GM23338 (cell line): ENCODE measurements around the gene CTXN1. TPM values are rescaled to one million over a fixed set of nuclear protein-coding genes. Genes with fewer than 3 reads are reported as not detected.
A peak's percentile ranks its signal among the peaks of the same experiment; 100 is the strongest.

Source experiments
- ATAC-seq: fragments of 200-7000 bp; cut with Tn5 transposase; 3 replicates; pipeline ENCODE4 v1.9.1; 2020
- DNase-seq: peaks from one replicate; pipeline ENCODE4 v3.0.0-alpha.2; 2015; ENCODE audit warnings: low spot score
- H2AFZ ChIP-seq: fragments of 200-600 bp; sonication (generic); 2 replicates; pipeline ENCODE4 v1.8.0; 2016; ENCODE audit warnings: antibody characterized with exemption, mild to moderate bottlenecking, moderate library complexity
- H3F3A ChIP-seq: fragments of 200-600 bp; sonication (generic); replicated peaks from 2 replicates; pipeline ENCODE4 v1.8.0; 2017; ENCODE audit warnings: antibody characterized with exemption, mixed run types, low read depth
- H3K27ac ChIP-seq: fragments of 200-600 bp; sonication (generic); 2 replicates; pipeline ENCODE4 v1.6.1; 2016; ENCODE audit warnings: low read depth
- H3K27me3 ChIP-seq: fragments of 200-600 bp; sonication (generic); 2 replicates; pipeline ENCODE4 v1.8.0; 2016; ENCODE audit warnings: mild to moderate bottlenecking, mixed run types, moderate library complexity; ENCODE audit not compliant: insufficient read depth
- H3K36me3 ChIP-seq: fragments of 200-600 bp; sonication (generic); 2 replicates; pipeline ENCODE4 v1.8.0; 2016; ENCODE audit warnings: mild to moderate bottlenecking; ENCODE audit not compliant: insufficient read depth
- H3K4me1 ChIP-seq: fragments of 200-600 bp; sonication (generic); 2 replicates; pipeline ENCODE4 v1.8.0; 2016; ENCODE audit warnings: mild to moderate bottlenecking, moderate library complexity; ENCODE audit not compliant: insufficient read depth
- H3K4me2 ChIP-seq: fragments of 200-600 bp; sonication (generic); 2 replicates; pipeline ENCODE4 v1.7.1; 2017; ENCODE audit warnings: mixed run types
- H3K4me3 ChIP-seq: fragments of 200-600 bp; sonication (generic); 2 replicates; pipeline ENCODE4 v1.6.1; 2016; ENCODE audit warnings: mixed run types
- H3K79me2 ChIP-seq: fragments of 200-600 bp; sonication (generic); replicated peaks from 2 replicates; pipeline ENCODE4 v1.8.0; 2017; ENCODE audit warnings: mild to moderate bottlenecking; ENCODE audit not compliant: insufficient read depth
- H3K9me2 ChIP-seq: fragments of 200-600 bp; sonication (generic); 2 replicates; pipeline ENCODE4 v1.8.0; 2017; ENCODE audit not compliant: insufficient read depth
- H4K20me1 ChIP-seq: fragments of 200-600 bp; sonication (generic); replicated peaks from 2 replicates; pipeline ENCODE4 v1.8.0; 2017; ENCODE audit warnings: mild to moderate bottlenecking; ENCODE audit not compliant: insufficient read depth
- H3K27ac Mint-ChIP-seq: 2 replicates; pipeline ENCODE4 v1.8.0; 2020; ENCODE audit warnings: inconsistent platforms, mild to moderate bottlenecking, moderate library complexity, mixed read lengths
- H3K27me3 Mint-ChIP-seq: 3 replicates; pipeline ENCODE4 v1.8.0; 2022; ENCODE audit warnings: low read depth, mild to moderate bottlenecking, moderate library complexity, mixed read lengths, inconsistent platforms; ENCODE audit not compliant: insufficient read depth, poor library complexity
- H3K36me3 Mint-ChIP-seq: 3 replicates; pipeline ENCODE4 v1.8.0; 2021; ENCODE audit warnings: low read depth, mild to moderate bottlenecking, inconsistent platforms, moderate library complexity, mixed read lengths
- H3K4me1 Mint-ChIP-seq: 3 replicates; pipeline ENCODE4 v1.8.0; 2020; ENCODE audit warnings: mild to moderate bottlenecking, inconsistent platforms, mixed read lengths
- H3K4me3 Mint-ChIP-seq: 3 replicates; pipeline ENCODE4 v1.8.0; 2021; ENCODE audit warnings: moderate library complexity, mild to moderate bottlenecking, inconsistent platforms, mixed read lengths
- H3K9me3 Mint-ChIP-seq: 3 replicates; pipeline ENCODE4 v1.8.0; 2020; ENCODE audit warnings: moderate library complexity, mild to moderate bottlenecking, inconsistent platforms, mixed read lengths
- CTCF ChIP-seq, 2 experiments: fragments of 200-600 bp in 1 of 2; sonication (generic) in 1 of 2; conservative IDR thresholded peaks; 2 replicates each; pipeline versions ENCODE4 v1.5.1 to v1.6.1; 2016 to 2017; ENCODE audit warnings: antibody characterized with exemption in 2 of 2, low read depth in 2 of 2, mild to moderate bottlenecking in 2 of 2, moderate library complexity in 1 of 2
- NANOG ChIP-seq: IDR thresholded peaks from 2 replicates; pipeline ENCODE4 v1.6.1; 2016; ENCODE audit warnings: antibody characterized with exemption, borderline replicate concordance
- POLR2AphosphoS5 ChIP-seq: IDR thresholded peaks from 2 replicates; pipeline ENCODE4 v1.6.1; 2016; ENCODE audit warnings: antibody characterized with exemption, low read depth
- ZNF331 ChIP-seq: fragments of 250-450 bp; sonication (Bioruptor Pico); IDR thresholded peaks from 2 replicates; pipeline ENCODE4 v1.5.0; 2020; ENCODE audit warnings: low read depth, mild to moderate bottlenecking, moderate library complexity
- polyA plus RNA-seq: library from polyadenylated mRNA; unstranded; fragments of >200 nt; fragmentation: Nextera tagmentation; extraction: Ambion mirVana; gene quantifications from 2 replicates; pipeline ENCODE4 v1.2.1, GENCODE V29; 2016
- total RNA-seq: library from RNA; depleted of rRNA; stranded (reverse); fragments of >200 nt; shearing (Covaris generic); gene quantifications from 2 replicates; pipeline ENCODE4 v1.2.3, GENCODE V29; 2014
- TF ChIP-seq, protein P1 (sequence below): fragments of 250-450 bp; sonication (Bioruptor Pico); IDR thresholded peaks from 2 replicates; pipeline ENCODE4 v1.5.0; 2020; ENCODE audit warnings: mild to moderate bottlenecking, moderate library complexity
- TF ChIP-seq, protein P2 (sequence below): IDR thresholded peaks from 2 replicates; pipeline ENCODE4 v1.6.1; 2016; ENCODE audit warnings: antibody characterized with exemption

Gene CTXN1
- total and polyA plus RNA-seq, 2 experiments from 2014 or later: 22.5 to 52.4 TPM

DNA sequence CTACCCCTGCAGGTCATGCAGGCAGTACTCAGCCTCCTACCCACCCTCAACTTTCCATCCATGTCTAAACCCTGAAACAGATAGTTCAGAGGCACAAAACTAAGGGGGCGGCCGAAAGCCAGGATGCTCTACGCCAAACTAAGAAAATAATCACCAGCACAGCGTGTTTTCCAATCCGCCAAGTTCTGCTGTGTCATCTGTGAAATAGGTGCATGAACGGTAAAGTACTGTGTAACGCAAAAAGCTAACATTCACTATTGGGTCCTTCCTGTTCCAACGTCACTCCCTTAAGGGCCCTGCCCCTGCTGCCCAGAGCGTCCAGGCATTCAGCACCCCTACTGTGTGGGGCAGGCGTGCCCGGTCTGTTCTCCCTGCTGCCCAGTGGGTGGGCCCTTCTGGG is 29.8 kb upstream of the CTXN1 start (continued):
- TF ChIP-seq, protein P1, sequence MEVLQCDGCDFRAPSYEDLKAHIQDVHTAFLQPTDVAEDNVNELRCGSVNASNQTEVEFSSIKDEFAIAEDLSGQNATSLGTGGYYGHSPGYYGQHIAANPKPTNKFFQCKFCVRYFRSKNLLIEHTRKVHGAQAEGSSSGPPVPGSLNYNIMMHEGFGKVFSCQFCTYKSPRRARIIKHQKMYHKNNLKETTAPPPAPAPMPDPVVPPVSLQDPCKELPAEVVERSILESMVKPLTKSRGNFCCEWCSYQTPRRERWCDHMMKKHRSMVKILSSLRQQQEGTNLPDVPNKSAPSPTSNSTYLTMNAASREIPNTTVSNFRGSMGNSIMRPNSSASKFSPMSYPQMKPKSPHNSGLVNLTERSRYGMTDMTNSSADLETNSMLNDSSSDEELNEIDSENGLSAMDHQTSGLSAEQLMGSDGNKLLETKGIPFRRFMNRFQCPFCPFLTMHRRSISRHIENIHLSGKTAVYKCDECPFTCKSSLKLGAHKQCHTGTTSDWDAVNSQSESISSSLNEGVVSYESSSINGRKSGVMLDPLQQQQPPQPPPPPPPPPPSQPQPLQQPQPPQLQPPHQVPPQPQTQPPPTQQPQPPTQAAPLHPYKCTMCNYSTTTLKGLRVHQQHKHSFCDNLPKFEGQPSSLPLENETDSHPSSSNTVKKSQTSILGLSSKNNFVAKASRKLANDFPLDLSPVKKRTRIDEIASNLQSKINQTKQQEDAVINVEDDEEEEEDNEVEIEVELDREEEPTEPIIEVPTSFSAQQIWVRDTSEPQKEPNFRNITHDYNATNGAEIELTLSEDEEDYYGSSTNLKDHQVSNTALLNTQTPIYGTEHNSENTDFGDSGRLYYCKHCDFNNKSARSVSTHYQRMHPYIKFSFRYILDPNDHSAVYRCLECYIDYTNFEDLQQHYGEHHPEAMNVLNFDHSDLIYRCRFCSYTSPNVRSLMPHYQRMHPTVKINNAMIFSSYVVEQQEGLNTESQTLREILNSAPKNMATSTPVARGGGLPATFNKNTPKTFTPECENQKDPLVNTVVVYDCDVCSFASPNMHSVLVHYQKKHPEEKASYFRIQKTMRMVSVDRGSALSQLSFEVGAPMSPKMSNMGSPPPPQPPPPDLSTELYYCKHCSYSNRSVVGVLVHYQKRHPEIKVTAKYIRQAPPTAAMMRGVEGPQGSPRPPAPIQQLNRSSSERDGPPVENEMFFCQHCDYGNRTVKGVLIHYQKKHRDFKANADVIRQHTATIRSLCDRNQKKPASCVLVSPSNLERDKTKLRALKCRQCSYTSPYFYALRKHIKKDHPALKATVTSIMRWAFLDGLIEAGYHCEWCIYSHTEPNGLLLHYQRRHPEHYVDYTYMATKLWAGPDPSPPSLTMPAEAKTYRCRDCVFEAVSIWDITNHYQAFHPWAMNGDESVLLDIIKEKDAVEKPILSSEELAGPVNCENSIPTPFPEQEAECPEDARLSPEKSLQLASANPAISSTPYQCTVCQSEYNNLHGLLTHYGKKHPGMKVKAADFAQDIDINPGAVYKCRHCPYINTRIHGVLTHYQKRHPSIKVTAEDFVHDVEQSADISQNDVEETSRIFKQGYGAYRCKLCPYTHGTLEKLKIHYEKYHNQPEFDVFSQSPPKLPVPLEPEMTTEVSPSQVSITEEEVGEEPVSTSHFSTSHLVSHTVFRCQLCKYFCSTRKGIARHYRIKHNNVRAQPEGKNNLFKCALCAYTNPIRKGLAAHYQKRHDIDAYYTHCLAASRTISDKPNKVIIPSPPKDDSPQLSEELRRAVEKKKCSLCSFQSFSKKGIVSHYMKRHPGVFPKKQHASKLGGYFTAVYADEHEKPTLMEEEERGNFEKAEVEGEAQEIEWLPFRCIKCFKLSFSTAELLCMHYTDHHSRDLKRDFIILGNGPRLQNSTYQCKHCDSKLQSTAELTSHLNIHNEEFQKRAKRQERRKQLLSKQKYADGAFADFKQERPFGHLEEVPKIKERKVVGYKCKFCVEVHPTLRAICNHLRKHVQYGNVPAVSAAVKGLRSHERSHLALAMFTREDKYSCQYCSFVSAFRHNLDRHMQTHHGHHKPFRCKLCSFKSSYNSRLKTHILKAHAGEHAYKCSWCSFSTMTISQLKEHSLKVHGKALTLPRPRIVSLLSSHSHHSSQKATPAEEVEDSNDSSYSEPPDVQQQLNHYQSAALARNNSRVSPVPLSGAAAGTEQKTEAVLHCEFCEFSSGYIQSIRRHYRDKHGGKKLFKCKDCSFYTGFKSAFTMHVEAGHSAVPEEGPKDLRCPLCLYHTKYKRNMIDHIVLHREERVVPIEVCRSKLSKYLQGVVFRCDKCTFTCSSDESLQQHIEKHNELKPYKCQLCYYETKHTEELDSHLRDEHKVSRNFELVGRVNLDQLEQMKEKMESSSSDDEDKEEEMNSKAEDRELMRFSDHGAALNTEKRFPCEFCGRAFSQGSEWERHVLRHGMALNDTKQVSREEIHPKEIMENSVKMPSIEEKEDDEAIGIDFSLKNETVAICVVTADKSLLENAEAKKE (CRISPR knock-in tag): no peak

DNA sequence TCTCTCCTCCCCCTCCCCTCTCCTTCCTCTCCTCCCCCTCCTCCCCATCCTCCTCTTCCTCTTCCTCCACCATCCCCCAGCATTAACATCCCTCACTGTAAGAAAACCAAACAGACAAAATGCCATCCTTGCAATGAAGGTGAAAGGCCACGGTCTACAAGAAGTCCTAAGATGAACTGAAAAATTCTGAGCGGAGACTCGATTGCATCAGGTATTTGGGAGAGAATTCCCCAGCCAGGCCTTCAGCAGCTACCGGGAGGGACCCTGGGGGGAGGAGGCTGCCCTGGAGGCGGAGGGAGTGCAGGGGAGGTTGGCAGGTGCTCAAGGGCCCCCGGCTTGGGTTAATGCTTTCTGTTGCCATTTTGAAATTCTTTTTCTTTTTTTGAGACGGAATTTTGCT is 27.6 kb upstream of the CTXN1 start:
- Histone ChIP-seq H2AFZ (no peak overlapping the region), H3K9me2 (no peaks in the 10 kb centered on the region), H3K27ac (no peak overlapping the region), H3K4me1 (no peaks in the 10 kb centered on the region; the same call in 1 of the 2 replicates), H3K36me3 (no peaks in the 10 kb centered on the region), H3F3A (0 out of 2 replicates have a peak, but pooled peaks cover 5% of the 10 kb centered on the region), H3K4me3 (no peak overlapping the region), H3K79me2 (no peaks in the 10 kb centered on the region), H4K20me1 (no peaks in the 10 kb centered on the region), H3K27me3 (no peaks in the 10 kb centered on the region), H3K4me2 (no peak overlapping the region)
- DNase-seq: peak; percentile 55
- H3K4me3 Mint-ChIP-seq: no peak overlapping the region; the same call in 2 of the 3 replicates
- H3K36me3 Mint-ChIP-seq: peaks cover 15% of the 10 kb centered on the region; the same call in 2 of the 3 replicates
- peak overlapping the region; percentile 59; the same call in 1 of the 2 replicates for H3K27ac Mint-ChIP-seq
- H3K9me3 Mint-ChIP-seq: peaks cover 7% of the 10 kb centered on the region
- peaks cover 23% of the 10 kb centered on the region for H3K27me3 Mint-ChIP-seq
- no peak for ATAC-seq
- H3K4me1 Mint-ChIP-seq: peaks cover 7% of the 10 kb centered on the region
- no peak for TF ChIP-seq ZNF331 (CRISPR knock-in tag)
- no peak for TF ChIP-seq POLR2AphosphoS5
- TF ChIP-seq NANOG: no peak
- TF ChIP-seq, protein P1 (CRISPR knock-in tag): no peak
- TF ChIP-seq CTCF (conservative IDR thresholded peaks at IDR 0.05; ENCODE audit: low read depth in 2 of 2): no peak
- TF ChIP-seq, protein P2, sequence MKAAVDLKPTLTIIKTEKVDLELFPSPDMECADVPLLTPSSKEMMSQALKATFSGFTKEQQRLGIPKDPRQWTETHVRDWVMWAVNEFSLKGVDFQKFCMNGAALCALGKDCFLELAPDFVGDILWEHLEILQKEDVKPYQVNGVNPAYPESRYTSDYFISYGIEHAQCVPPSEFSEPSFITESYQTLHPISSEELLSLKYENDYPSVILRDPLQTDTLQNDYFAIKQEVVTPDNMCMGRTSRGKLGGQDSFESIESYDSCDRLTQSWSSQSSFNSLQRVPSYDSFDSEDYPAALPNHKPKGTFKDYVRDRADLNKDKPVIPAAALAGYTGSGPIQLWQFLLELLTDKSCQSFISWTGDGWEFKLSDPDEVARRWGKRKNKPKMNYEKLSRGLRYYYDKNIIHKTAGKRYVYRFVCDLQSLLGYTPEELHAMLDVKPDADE: no peak
